Thyroid gland (tissue), 4 donors: ENCODE data around the gene PSMB3.

Source experiments
- POLR2A ChIP-seq, 2 donors: fragments of 450-650 bp; IDR thresholded peaks; one replicate each; pipeline ENCODE4 v1.6.1; 2017; ENCODE audit warnings: antibody characterized with exemption in 2 of 2, mild to moderate bottlenecking in 2 of 2, moderate library complexity in 1 of 2
- TF ChIP-seq, protein P1 (sequence below), 6 experiments: fragments of 200-600 bp in 3 of 6; fragments of 450-650 bp in 3 of 6; sonication (generic) in 3 of 6; IDR thresholded peaks; one replicate each; pipeline ENCODE4 v1.5.1; 2016 to 2019; ENCODE audit warnings: antibody characterized with exemption in 6 of 6, mild to moderate bottlenecking in 2 of 6, inconsistent platforms in 1 of 6, moderate library complexity in 1 of 6

DNA sequence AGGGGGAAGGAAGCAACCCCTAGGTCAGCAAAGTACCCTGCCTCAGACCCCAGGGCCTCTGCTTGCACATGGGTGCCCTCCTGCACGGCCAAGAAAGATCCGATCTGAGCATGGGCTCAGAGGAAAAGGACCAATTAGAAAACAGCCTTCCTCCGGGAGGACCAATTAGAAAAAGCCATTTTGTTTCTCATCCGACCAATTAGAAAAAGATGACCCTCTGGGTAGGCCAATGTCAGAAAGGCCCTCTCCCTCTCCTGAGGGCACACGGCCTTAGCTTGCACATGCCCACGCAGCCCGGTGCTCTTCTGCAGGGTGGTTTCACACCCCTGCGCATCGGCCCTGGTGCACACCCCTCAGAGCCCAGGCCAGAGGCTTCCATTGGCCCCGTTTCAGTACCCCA lies 27.5 kb upstream of the PSMB3 start:
- TF ChIP-seq, protein P1, sequence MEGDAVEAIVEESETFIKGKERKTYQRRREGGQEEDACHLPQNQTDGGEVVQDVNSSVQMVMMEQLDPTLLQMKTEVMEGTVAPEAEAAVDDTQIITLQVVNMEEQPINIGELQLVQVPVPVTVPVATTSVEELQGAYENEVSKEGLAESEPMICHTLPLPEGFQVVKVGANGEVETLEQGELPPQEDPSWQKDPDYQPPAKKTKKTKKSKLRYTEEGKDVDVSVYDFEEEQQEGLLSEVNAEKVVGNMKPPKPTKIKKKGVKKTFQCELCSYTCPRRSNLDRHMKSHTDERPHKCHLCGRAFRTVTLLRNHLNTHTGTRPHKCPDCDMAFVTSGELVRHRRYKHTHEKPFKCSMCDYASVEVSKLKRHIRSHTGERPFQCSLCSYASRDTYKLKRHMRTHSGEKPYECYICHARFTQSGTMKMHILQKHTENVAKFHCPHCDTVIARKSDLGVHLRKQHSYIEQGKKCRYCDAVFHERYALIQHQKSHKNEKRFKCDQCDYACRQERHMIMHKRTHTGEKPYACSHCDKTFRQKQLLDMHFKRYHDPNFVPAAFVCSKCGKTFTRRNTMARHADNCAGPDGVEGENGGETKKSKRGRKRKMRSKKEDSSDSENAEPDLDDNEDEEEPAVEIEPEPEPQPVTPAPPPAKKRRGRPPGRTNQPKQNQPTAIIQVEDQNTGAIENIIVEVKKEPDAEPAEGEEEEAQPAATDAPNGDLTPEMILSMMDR (IDR thresholded peaks at IDR 0.05): no peak
- no peak for TF ChIP-seq POLR2A (IDR thresholded peaks at IDR 0.05)
